ENCODE results near the gene SOX5.

The SOX5 gene

DNA sequence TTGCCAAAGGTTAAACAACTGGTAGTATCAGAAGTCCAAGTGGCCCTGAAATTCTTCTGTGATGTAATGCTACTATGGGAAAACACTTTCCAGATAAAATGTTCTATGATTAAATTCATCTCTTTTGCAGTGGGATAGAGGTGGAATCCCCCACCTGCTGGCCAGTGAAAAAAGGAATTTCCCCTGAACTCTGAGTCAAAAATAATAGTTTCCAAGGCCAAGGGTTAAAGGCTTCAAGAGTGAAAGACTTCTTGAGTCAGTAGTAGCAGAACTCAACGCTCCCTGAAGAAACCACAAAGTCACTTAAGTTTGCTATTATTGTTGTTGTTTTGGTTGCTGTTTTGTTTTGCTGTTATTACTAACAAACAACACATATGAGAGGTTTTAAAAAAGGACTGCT lies 330.8 kb downstream of the SOX5 start:
- no peak for DNase-seq (ENCODE audit: low read depth in 1 of 2, low spot score in 1 of 2)

DNA sequence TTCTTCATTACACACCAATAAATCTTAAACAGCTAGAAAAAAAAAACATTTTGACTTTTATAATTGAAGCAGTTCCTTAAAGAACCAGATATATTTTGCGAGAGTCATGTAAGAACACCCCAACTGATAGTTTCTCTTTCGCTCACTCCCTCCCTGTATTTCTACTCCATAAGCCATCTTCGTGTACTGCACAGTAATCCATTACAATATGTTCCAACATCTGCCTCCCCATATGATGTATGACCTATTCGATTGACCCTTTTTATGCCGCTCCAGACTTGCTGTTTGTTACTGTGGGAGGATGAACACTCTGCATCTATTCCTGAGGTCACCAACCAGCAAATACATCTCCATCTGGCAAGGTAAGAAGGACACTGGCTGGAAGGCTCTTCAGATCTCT lies 331.7 kb downstream of the SOX5 start:
- DNase-seq (ENCODE audit: low read depth in 1 of 2, low spot score in 1 of 2), result no peak

DNA sequence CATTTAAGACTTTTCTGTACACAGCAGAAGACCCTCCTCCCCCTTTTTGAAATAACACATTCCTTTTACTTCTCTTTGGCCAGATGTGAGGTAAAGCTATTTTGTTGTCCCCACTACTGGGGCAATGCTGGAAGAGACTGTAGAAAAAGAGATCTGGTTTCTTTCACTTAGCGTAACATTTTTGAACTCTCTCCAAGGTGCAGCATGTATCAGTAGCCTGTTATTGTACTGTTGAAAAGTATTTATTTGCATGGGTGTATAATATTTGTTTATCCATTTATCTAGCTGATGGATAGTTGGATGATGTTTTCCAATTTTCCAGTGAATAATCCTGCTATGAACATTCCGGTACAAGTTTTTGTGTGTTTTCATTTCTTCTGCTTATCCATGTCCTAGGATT lies 335.2 kb downstream of the SOX5 start:
- no peak for DNase-seq (ENCODE audit: low read depth in 1 of 2, low spot score in 1 of 2)

DNA sequence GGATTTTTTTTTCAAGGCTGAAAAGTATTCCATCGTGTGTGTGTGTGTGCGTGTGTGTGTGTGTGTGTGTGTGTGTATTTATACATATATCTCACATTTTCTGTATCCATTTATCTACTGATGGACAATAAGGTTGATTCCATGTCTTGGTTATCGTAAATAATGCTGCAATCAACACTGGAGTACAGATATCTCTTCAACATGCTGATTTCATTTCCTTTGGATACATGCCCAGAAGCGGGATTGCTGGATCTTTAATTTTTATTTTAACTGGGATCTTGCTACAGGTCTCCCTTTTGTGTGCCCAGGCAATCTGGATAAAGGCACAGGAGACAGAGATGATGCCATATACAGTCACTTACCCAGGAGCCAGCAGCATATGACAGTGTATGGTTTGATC lies 338.1 kb downstream of the SOX5 start:
- DNase-seq (ENCODE audit: low read depth in 1 of 2, low spot score in 1 of 2), result no peak

DNA sequence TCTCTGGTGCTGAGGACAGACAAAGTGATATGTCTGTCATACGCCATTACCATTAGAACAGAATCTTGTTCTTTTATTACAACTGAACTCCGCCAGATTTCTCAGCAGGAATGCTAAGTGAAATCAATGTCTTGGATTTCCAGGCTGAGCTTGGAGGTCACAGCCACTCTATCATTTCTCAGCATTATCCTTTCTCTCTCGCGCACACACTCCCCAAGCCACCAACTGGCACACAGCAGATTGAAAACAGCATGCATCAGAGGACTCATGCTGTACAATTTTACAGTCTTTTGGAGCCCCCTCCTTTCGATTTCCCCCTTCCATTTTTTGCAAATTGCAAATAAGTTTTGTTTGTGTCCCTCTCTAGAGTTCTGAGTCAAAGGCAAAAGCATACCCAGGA lies 348.6 kb downstream of the SOX5 start:
- DNase-seq (ENCODE audit: low read depth in 1 of 2, low spot score in 1 of 2), result no peak

DNA sequence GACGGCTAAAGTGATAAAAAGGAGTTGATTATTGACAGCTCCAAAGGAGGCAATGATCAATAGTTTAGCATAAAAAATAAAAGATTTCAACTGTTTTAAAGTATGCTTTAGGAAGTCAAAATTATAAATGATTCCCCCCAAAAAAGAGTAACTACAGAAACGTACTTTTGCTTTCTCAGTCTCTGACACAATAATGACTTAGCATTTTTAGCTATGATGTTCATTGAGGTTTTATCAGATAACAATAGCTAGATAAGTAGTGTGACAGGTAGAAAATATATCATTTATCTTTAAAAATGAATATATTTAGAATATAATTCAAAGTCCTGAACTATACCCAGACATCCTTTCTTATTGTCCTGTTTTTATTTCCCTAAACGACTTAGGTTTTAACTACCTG lies 352.9 kb downstream of the SOX5 start:
- no peak for DNase-seq (ENCODE audit: low read depth in 1 of 2, low spot score in 1 of 2)

DNA sequence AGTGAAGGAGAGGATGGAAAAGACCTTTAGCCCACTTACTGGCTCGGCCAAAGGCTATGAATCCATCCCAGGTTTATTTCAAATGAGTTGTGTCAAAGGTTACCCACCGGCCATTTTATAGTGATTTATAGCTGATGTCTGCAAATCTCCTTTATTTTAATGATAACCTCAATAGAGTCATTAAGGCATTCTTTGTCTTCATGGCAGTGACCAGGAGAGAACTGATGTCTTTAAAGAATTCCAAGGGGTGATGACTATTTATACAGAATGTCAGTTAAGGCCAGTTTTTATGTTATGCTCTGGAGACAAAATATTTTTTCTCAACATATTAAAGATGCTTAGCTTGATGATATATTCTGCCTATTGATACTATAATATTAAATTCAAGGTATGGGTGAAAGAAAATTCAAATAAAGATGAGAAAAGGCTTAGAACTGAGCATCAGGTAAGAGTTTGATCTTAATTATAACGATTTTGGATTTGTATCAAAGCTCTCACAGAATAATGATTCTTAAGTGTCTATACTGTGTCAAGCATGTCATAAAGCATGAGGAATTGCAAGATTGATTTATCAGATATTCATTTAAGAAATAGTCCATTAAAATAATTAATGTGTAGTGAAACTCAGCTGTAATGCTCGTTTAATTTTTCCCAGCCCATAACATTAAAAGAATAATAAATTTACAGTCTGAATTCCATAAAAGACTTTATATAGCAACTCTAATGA lies 361.5 kb downstream of the SOX5 start:
- no peak for DNase-seq (ENCODE audit: low read depth in 1 of 2, low spot score in 1 of 2)

DNA sequence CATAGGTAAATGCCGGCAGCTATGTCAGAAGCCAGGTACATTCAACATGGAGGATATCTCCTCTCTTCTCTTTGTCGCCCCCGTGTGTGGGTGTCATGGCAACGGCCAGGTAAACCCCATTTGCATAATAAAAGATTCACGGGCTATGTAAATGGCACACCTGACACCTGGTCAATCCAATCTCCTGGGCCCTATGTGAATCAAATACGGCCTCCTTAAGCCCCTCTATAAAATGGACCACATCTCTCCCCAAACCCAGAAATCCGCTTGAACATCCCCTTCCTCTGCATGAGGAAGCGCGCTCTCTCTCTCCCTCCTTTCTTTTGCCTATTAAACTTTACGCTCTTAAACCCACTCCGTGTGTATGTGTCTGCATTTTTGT lies 363.7 kb downstream of the SOX5 start:
- DNase-seq (ENCODE audit: low read depth in 1 of 2, low spot score in 1 of 2), result no peak

DNA sequence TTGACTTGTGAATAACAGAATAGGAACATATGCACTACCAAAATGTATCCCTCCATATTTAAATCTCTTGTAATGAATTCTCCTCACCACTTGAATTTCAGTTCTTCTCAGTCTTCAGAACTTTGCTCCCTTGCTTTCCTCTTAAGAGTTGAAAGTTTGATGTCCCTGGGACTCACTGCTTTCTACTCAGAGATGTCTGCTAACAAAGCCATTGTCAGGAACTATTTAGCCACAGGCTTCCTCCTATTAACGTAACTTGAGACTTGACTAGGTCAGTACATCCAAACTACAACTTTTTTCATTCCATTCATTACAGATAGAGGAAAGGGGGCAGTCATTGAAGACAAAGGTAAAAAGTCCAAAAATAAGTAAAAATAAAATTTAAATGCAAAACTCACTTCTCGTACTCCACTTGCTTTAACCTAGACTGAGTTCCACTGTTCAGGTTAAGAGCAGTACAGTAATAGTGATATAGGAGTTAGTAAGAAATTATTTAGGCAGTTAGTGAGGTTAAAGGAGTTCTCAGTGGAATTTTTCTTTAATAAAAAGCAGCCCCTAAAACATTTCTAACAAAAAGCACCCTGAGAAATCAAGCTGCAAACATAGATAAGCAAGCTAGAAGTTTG lies 364.2 kb downstream of the SOX5 start:
- DNase-seq (ENCODE audit: low read depth in 1 of 2, low spot score in 1 of 2), result no peak

DNA sequence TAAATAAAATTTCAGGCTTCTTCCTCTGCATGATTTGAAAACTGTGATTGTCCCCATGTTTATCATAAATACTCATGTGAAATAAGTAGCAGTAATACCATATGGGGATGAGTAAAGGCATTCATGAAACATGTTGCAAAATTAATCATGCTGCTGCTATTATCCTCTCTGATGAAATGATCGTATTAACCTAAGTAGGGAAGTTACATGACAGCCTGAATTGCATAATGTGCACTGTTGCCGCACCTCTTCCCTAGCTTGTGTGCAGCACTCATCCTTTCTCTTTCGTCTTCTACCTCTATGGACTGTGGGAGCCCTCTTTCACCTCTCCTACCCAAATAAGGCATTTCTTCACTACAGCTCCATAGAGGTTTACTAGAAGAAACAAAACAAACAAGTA lies 367.6 kb downstream of the SOX5 start:
- no peak for DNase-seq (ENCODE audit: low read depth in 1 of 2, low spot score in 1 of 2)

DNA sequence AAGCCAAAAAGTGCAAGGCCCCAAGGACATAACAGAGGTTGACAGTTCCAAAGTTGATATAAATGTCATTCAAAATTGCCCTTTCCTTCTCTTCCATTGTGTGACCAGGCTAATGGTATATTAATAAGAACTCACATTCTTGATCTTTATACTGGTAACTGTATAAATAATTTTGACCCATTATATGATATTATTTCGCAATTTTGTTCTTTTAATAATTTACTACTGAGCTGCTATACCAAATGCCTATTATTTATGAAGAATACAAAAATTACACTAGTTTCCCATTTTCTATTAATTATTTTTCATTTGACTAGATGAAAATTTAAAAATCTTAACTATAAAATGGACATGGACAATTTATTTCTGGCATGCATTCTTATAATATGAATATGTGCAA lies 370.2 kb downstream of the SOX5 start:
- no peak for DNase-seq (ENCODE audit: low read depth in 1 of 2, low spot score in 1 of 2)

DNA sequence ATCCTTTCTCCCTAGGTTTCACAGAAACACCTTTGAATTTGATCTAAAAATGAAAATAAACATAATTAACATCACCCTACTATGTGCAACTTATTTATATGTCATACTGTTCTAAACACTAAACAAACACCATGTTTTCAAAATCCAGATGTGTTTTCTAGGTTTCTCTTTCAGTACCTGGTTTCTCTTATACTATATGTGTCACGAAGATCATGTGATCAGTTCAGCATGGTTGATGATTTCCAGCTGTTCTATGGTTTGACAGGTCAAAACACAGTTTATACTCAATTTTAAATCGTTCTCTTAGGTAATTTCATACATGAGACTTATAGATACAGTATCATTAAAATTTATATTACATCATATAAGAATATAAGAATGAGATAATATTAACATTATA lies 373.1 kb downstream of the SOX5 start:
- DNase-seq (ENCODE audit: low read depth in 1 of 2, low spot score in 1 of 2), result no peak

DNA sequence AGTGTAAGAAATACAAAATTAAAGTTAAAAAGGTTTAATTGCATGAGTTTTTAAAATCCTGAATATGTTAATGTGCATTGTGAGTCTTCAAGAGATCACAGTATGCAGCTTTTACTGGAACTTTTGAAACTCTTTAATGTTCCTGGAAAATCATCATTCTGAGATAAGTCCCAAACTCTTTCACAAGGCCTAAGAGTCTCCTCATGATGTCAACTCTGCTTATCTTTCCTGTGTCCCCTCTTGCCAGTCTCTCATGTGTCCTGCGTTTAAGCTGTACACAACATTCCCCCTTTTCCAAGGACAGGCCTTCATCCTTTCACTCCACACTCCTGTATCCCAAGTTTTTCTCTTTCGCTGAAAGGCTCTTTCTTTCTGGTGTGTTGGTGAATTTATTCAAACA lies 380.1 kb downstream of the SOX5 start:
- DNase-seq (ENCODE audit: low read depth in 1 of 2, low spot score in 1 of 2), result no peak

DNA sequence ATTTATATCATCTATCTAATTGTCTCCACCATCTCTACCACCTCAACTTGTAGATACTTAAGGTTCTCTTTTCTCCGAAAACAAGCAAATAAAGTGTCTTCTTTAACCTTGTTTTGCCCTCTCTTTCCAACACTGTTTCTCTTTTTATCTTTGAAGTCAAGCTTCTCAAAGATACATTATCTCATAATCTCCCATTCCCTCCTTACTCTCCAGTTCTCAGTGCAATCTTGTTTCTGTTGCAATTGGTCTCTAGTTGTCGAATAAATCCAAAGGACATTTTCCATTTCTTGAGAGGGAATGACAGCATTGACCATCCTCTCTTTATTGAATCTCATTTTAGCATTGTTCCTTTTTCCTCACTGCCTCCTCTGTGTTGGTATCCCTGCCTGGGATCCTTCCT lies 383.3 kb downstream of the SOX5 start:
- DNase-seq (ENCODE audit: low read depth in 1 of 2, low spot score in 1 of 2), result no peak

DNA sequence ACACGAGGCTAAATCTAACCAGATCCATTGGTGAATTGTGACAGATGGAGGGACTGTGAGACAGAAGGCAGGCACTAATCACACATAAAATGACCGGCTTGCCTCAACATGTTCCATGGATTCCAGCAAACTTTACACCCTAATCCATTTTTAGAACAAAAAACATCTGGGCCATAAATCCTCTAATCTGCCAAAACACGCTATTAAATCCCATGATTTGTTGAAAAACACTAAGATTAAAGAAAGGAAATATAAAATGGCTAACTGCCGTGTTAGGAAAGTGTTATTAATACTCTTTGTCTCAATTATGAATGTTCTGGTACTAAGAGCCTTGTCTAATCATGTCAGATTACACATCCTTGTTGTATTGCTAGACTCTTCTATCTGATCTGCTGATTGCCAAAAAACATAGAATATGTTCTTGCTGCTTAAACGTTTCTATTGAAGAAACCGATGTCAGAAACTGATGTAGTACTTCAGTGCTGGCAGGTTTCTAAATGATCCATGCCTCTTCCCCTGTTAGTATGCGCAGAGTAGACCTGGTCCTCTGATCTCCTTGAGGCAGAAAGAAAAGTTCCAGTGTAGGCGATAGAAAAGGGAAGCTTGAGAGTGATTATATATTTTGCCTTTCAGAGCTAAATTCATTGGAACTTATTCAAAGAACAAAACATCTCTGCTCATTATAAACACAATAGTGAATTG lies 384.9 kb downstream of the SOX5 start:
- DNase-seq (ENCODE audit: low read depth in 1 of 2, low spot score in 1 of 2), result no peak

DNA sequence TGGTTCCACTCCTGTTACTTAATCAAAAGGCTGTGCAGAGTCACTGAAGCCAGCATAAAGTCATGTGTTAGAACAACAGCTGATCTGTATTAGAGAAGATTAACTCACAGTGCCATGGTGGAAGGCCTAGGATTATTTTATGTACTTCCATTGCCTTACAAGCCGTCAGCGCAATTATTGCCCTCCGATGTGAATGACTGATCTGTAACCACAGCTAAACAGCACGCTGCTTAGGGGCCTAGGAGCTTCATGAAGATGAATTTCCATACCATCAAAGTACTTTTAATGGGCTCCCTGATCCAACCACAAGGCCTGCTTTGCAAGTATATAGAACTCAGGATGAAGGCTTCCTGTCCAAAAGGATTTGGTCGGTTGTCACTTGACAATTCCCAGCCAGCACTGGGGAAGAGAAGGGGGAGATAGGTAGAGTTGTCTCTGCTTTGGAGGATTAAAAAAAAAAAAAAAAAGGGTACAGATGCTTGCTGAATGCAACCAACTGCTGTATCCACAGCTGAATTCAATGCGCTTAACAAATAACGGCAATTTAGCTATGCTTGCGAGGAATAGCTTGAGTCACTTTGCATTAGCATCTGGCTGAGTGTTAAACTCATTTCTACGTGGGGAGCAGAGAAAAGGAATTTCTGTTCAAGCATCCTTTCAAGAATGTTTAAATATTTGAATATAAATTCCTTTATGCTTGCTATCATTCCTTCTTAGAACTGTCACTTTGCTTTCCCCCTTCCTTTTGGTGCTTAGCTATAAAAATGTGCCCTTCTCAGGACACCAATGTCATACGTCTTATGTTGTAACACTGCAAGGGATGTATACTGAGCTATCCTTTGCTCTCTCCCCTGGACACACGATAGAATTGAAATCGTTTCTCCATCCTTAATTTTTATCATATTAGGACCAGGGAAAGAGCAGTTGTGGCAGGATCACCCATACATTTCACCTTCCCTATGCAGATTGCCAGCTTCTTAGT lies 387.8 kb downstream of the SOX5 start:
- no peak for DNase-seq (ENCODE audit: low read depth in 1 of 2, low spot score in 1 of 2)

DNA sequence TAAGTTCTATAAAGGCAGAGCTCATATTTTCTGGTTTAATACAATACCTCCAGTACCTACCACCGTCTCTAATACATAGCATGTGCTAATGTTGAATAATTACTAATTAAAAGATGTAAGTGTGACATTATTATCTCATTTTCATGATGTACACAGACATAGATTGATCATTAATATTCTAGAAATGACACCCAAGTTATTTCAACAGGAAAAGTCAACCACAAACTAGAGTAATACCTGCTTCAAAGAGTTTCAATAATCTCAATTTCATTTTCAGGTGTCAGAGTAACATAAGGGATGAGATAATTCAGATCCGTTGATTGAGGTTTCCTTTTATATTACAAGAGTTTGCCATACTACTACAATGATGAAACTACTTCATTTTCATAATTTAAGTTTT lies 388.9 kb downstream of the SOX5 start:
- no peak for DNase-seq (ENCODE audit: low read depth in 1 of 2, low spot score in 1 of 2)

DNA sequence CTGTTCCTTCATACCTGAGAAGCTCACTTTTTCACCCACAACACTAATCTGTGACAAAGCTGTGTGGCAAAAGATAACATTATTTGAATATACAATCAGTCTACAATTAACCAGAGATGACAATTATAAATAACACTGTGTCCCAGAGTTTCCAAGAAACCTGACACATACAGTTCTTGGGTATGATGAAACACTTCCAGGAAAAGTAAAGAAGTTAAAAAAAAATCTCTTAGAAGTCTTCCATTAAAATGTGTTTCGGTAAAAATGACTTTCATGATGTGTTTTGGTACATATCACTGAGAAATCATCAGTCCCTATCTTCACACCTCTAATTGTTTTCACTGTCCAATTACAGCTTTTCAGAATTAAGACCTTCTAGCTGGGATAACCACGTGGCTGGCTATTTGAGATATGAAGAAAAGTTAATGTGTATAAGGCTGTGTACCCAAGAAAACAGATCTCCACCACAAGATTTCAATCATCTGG lies 390.2 kb downstream of the SOX5 start:
- no peak for DNase-seq (ENCODE audit: low read depth in 1 of 2, low spot score in 1 of 2)

DNA sequence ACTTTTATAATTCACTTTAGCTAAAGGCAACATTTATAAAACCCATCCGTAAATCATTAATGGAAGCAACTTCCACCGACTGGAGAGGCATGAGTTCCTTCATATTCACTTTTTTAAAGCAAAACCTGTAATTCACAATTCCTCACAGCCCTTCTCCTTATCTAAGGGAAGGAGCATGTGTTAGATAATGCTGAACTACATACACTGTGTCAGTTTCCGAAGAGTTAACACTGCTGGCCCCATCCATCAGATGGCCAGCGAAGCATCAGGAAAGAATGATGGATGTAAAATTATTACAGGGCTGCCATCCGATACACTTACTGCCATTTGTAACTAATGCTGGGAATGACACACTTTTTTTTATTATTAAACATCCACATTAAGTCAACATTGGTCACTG lies 392.8 kb downstream of the SOX5 start:
- DNase-seq (ENCODE audit: low read depth in 1 of 2, low spot score in 1 of 2), result no peak

DNA sequence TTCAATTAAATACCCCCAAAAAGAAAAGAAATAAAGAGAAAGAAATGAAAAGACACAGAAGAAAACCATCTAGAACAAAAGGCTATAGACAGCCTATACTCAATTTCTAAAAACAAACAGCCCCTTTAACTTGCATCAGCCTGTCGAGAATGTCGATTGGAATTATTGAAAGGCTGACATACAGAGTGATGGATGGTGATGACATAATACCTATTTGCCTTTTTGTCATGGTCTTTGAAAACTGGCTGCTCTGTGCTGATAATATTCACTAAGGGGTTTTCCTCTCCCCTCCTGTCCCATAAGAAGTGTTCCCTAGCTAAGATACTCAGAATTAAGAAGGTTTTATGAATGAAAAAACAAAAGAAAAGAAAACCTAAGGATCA lies 393.7 kb downstream of the SOX5 start:
- DNase-seq (ENCODE audit: low read depth in 1 of 2, low spot score in 1 of 2), result no peak

DNA sequence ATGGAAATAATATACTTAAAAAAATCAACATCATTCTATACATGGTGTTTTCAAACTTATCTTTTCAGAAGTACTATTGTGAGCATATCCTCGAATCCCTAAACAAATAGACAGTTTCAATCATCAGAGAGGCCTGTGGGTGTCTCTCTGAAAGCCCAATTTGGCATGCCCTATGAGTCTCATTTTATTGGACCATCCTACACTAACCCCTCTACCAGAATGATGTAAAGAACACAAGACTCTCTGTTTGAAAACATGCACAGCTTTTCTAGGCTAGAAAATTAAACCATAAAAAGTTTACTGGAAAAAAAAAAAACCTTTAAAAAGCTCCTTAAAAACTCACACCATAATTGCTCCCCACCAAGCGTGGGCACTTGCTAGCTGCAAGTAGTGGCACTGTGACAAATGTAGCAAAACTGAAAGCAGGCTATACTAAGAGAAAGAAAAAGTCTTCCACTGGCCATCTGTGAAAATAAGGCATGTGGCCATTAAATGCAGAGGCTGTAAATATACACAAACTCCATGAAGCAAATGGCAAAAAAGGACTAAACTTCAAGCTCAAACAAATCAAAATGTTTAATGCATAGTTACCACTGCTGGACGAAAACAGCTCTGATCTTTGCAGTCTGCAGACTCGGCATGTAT lies 394.2 kb downstream of the SOX5 start:
- no peak for DNase-seq (ENCODE audit: low read depth in 1 of 2, low spot score in 1 of 2)
